IPS-18c (cell line): ENCODE data around the gene PTBP3.
"Not testable (repeated sequence)": the region's sequence is repeated elsewhere in the genome, so short reads cannot be mapped to it uniquely, and the experiment has no call there.

Source experiments
- H3K4me3 ChIP-seq: 2 replicates; pipeline ENCODE4 v1.7.0; 2013; ENCODE audit warnings: low read depth, mild to moderate bottlenecking, low read length, moderate library complexity; ENCODE audit not compliant: insufficient read depth
- H3K9me3 ChIP-seq: one replicate; pipeline ENCODE4 v1.6.1; 2013; ENCODE audit warnings: mild to moderate bottlenecking, low read length, moderate library complexity; ENCODE audit not compliant: control insufficient read depth, insufficient read depth

Gene PTBP3

DNA sequence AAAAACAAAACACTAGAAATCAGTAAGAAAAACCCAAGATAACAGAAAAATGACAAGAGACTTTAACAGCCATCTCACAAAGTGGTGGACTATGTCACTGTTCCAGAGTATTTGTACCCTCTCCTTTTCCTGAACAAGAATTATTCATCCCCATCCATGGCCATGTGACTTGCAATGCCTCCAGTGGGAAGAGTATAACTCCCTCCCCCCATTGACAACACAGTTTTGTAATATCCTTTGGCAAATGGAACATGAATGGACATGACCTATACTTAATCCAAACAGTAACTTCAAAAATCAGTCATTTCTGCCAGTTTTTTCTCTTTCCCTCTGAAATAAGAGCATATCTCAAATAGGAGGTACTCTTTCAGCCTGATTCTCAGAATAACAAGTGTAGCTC, 33.9 kb downstream of the PTBP3 start:
- no peaks in the 10 kb centered on the region for H3K9me3 ChIP-seq
- no peak overlapping the region for H3K4me3 ChIP-seq

DNA sequence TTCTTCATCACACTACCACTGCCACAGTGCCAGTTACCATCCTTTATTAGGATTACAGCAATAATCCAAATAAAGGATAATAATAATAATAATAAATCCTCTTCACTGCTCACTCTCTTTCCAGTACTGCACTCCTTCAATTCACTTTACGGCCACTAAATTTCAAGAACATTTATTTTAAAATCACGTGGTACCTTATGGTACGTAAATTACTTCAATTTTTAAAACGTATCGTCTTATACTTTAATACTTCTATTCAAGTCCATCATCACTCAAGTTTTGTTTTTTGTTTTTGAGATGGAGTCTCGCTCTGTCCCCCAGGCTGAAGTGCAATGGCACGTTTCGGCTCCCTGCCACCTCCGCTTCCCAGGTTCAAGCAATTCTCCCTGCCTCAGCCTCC, 36.5 kb downstream of the PTBP3 start:
- Histone ChIP-seq H3K4me3 (no peak overlapping the region), H3K9me3 (no peaks in the 10 kb centered on the region)

DNA sequence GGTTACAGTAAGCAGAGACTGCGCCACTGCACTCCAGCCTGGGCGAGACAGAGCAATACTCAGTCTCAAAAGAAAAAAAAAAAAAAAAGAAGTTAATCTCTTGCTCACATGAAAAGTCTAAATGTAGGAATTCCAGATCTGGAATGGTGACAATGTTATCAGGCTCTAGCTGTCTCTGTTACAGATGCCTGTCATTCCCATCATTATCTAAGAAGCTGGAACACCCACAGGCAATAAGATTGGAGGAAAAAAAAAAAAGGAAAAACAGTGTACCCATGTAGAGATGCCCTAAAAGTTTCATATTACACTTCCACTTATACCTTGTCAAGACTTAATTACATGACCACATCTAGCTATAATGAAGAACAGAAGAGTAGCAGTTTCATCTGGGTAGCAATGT, 38.2 kb downstream of the PTBP3 start:
- H3K4me3 ChIP-seq = no peak overlapping the region
- H3K9me3 ChIP-seq = no peaks in the 10 kb centered on the region

DNA sequence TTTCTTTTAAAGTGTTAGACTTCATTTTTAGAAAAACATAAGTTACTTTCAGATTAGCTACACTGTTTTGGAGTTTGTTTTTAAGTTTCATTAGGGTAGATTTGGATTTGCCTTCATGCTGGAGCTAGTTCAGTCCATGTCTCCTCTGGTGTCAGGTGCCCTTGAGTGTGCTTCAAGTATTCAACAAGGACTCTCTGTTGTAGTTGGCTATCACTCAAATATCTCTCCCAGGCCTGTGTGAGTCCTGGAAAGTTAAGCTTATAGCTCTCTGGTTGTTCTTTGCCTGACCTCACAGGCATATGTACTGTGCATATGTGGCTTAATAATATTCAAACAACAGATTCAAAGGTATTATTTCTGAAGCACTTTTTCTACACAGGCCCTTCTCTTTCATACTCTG, 45.4 kb downstream of the PTBP3 start:
- no peak overlapping the region for H3K4me3 ChIP-seq

DNA sequence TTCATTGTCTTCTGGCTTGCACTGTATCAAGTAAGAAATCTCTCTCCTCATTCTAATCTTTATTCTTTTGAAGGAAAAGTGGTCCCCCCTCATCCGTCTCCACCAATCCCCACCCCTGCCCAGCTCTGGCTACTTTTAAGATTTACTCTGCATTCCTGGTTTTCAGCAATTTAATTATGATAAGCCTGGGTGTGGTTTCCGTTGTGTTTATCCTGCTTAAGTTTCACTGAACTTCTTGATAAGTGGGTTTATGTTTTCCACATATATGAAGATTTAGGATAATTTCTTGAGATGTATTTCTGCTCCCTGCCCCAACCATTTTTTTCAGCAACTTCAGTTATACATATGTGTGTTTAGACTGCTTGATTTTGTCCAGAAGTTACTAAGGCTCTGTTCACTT, 46.5 kb downstream of the PTBP3 start:
- Histone ChIP-seq H3K9me3 (peaks cover 13% of the 10 kb centered on the region), H3K4me3 (no peak overlapping the region)

More for the DNA sequence above, 45.4 kb downstream of the PTBP3 start:
- H3K9me3 ChIP-seq = peaks cover 13% of the 10 kb centered on the region

DNA sequence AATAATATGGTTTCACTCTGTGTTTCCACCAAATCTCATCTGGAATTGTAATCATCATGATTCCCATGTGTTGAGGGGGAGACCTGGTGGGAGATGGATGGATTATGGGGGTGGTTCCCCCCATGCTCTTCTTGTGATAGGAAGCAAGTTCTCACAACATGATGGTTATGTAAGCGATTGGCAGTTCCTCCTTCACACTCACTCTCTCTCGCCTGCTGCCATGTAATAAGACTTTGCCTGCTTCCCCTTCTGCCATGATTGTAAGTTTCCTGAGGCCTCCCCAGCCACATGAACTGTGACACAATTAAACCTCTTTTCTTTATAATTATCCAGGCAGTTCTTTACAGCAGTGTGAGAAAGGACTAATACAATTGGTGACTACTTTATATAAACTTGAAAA, 48.4 kb downstream of the PTBP3 start:
- Histone ChIP-seq H3K4me3 (no peak overlapping the region), H3K9me3 (peaks cover 13% of the 10 kb centered on the region)

DNA sequence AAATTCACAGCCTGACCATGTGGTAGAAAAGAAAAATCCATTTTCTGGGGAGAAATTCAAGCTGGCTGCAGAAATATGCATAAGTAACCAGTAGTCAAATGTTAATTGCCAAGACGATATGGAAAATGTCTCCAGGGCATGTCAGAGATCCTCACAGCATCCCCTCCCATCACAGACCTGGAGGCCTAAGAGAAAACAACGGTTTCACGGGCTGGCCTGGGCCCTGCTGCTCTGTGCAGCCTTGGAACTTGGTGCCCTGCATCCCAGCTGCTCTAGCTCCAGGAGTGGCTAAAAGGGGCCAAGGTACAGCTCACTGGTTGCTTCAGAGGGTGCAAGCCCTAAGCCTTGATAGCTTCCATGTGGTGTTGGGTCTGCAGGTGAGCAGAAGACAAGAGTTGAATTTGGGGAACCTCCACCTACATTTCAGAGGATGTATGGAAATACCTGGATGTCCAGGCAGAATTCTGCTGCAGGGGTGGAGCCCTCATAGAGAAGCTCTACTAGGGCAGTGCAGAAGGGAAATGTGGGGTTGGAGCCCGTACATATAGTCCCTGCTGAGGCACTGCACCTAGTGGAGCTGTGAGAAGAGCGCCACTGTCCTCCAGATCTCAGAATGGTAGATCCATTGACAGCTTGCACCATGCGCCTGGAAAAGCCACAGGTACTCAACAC, 49.7 kb downstream of the PTBP3 start:
- peaks cover 13% of the 10 kb centered on the region for H3K9me3 ChIP-seq
- H3K4me3 ChIP-seq = no peak overlapping the region

DNA sequence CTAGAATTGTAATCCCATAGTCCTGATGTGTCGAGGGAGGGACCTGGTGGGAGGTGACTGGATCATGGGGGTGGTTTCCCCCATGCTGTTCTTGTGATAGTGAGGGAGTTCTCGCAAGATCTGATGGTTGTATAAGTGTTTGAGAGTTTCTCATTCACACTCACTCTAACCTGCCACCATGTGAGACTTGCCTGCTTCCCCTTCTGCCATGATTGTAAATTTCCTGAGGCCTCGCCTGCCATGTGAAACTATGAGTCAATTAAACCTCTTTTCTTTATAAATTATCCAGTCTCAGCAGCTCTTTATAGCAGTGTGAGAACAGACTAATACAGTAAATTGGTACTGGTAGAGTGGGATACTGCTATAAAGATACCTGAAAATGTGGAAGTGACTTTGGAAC, 50.6 kb downstream of the PTBP3 start:
- not testable (repeated sequence) for H3K4me3 ChIP-seq
- H3K9me3 ChIP-seq = peaks cover 13% of the 10 kb centered on the region

DNA sequence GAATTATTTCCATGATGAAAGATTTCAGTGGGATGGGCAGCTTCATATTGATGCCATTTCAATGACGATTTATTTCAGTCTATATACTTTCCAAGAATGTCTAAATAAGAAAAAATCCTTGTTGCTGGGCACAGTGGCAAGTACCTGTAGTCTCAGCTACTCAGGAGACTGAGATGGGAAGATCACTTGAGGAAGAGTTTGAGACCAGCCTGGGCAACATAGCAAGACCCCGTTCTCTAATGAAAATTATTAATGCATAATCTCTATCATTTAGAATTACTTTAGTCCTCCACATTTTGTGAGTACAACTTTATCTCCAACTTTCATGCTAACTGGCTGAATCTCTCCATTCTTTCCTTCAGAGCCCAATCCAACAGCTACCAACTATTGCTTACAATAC, 52.5 kb downstream of the PTBP3 start:
- H3K9me3 ChIP-seq = peaks cover 13% of the 10 kb centered on the region
- H3K4me3 ChIP-seq = no peak overlapping the region

DNA sequence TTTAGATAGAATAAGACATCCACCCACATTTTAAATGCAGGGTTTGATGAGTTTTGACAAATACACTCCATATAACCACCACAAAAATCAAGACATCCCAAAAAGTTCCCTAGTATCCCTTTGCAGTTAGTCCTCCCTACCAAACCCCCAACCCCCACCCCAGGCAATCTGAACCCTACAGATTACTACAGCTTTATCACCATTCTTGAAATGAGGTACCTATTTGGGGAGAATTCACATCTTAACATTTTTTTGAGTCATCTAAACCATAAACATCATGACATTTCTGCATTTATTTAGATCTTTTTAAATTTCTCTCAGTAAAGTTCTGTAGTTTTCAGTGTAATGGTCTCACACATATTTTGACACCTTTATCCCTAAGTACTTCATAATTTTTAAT, 53.9 kb downstream of the PTBP3 start:
- Histone ChIP-seq H3K4me3 (no peak overlapping the region), H3K9me3 (peaks cover 5% of the 10 kb centered on the region)

DNA sequence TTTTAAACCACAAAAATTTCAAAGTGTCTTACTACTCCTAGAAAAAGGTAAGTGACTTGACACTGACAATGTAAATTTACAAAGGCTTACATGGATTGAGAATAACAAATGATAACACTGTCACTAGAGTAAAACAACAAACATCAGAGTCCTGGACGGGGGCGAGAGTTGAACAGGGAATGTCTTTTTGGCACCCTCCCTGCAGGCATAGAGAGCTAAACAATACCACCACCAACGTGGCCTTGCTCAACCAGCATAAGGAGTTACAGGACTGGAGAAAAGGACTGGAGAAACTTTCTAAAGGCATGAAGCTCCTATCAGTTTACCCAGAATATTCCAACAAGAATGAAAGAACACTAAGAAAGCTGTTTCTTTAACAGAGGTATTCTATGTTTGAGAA, 55.3 kb downstream of the PTBP3 start:
- Histone ChIP-seq H3K4me3 (no peak overlapping the region), H3K9me3 (no peaks in the 10 kb centered on the region)

DNA sequence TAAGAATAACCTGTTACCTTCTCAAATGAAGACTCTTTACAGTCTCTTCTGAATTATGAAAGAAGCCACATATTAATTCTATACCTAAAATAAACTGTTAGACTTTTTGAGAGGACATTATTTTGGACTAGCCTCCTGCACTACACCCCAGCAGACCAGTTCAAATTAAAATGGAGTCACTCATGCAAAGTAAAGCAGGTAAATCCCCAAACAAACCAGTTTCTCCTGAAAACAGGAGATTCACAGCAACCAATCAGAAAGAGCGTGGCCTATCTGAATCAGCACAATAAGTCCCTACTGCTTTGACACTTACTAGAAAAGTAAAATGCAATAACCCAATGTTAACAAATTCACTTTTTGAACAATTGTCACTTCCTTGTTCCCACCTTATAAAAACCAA, 58.8 kb downstream of the PTBP3 start:
- H3K9me3 ChIP-seq = no peaks in the 10 kb centered on the region
- no peak overlapping the region for H3K4me3 ChIP-seq

DNA sequence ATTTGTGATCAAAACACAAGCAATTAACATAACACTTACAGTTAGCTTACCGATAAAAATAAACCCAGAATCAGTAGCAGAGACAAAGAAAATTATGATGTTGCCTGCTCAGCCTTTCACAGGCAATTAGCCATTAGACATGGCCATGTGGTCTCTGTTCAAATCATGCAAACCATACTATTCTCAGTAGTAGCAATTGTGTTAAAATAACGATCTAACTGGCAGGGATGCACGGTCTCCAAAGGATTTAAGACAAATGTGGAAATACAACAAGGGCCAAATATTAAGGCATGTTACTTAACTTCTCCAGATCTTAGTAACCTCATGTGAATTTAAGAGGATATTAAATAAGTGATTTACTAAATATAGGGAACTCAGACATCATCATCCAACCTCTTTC, 59.5 kb downstream of the PTBP3 start:
- H3K4me3 ChIP-seq = no peak overlapping the region
- H3K9me3 ChIP-seq = no peaks in the 10 kb centered on the region

DNA sequence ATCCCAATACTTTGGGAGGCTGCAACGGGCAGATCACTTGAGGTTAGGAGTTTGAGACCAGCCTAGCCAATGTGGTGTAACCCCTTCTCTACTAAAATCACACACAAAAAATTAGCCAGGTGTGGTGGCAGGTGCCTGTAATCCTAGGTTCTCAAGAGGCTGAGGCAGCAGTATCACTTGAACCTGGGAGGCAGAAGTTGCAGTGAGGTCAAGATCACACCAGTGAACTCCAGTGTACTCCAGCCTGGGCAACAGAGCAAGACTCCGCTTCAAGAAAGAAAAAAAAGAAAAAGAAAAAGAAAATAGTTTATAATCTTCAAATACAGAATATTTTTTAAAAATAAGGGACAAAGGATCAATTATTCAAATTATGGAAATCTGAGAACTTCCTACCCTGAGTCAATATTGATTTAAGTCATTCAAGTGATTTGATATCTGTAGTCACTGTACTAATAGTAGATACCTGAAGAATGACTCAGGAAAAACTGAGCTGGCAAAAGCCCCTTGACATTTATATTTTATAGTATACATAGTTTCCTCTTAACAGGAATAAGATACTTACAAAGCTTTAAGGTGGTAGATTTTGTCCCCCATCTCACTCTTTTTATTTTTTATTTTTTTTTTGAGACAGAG, 61.8 kb downstream of the PTBP3 start:
- Histone ChIP-seq H3K9me3 (no peaks in the 10 kb centered on the region), H3K4me3 (no peak overlapping the region)

DNA sequence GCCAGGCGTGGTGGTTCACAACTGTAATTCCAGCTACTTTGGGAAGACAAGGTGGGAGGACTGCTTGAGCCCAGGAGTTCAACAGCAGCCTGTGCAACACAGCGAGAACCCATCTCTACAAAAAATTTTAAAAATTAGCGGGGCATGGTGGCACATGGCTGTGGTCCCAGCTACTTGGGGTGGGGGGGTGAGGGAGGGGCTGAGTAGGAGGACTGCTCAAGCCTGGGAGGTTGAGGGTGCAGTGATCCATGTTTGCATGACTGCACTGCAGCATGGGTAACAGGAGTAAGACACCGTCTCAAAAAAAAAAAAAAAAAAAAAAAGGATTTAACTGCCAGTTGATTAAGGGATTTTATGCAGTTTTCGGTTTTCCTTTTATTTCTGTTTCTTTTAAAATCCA, 65.0 kb downstream of the PTBP3 start:
- Histone ChIP-seq H3K9me3 (no peaks in the 10 kb centered on the region), H3K4me3 (no peak overlapping the region)

DNA sequence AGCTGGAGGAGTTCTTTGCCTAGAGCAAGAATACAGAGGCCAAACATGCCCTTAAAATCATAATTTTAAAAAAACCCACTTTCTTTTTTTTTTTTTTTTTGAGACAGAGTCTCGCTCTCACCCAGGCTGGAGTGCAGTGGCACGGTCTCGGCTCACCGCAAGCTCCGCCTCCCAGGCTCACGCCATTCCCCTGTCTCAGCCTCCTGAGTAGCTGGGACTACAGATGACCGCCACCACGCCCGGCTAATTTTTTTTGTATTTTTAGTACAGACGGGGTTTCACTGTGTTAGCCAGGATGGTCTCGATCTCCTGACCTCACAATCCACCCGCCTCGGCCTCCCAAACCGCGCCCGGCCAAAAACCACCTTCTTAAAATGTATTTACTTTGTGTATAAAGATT, 66.3 kb downstream of the PTBP3 start:
- not testable (repeated sequence) for H3K9me3 ChIP-seq, H3K4me3 ChIP-seq

DNA sequence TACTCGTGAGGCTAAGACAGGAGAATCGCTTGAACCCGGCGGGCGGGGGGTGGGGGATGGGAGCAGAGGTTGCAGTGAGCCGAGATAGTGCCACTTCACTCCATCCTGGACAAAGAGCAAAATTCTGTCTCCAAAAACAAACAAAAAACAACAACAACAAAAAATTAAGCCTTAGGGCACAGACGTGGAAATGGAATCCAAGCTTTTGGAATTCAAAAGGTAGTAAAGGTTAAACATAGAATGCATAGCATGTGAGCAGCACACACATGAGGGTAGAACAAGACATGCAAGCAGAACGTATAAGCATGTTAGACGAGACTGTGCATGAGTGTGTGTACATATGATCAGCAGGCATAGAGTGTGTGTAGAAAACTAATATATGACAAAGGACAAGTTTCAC, 68.0 kb downstream of the PTBP3 start:
- no peaks in the 10 kb centered on the region for H3K9me3 ChIP-seq
- H3K4me3 ChIP-seq = no peak overlapping the region

DNA sequence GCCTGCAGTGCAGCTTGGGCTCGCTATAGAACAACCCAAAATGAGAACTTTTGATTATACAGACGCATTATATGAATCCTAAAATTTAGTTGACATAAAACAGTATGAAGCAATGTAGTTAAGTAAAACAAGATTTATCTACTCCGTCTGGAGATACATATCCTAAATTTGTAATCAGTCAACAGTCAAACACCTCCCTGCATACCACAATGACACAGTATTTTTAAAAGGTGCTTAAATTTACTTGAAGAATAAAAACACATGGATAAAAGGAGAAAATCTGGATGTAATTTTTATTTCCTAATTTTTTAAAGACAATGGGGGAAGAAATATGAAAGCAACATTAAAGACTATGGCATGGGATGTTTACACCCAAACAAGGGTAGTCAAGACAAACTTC, 70.8 kb downstream of the PTBP3 start:
- Histone ChIP-seq H3K9me3 (no peaks in the 10 kb centered on the region), H3K4me3 (no peak overlapping the region)

DNA sequence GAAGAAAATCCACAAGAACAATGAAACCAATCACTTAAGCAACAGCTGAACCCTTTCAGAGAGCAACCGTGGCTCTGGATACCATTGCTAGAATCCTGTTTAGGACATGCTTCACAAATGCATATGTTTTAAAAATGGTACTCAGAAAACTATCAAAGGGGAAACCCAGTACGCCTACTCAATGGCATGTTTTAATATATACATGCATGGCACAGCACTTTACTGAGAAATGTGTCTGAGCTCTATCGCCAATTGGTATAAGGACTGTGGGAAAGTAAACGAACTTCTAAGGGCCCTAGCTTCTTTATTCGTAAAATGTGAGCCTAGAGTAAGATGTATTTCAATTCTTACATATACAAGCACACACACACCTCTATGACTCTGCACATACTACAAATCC, 72.3 kb downstream of the PTBP3 start:
- no peaks in the 10 kb centered on the region for H3K9me3 ChIP-seq
- no peak overlapping the region for H3K4me3 ChIP-seq
